ENCODE data around the gene HNRNPH1.

GRCh38 chr5:179618923-179619554, 4.4 kb downstream of the HNRNPH1 start:
- TF ChIP-seq CTCF (IDR thresholded peaks at IDR 0.05) (no peak), POLR2A (IDR thresholded peaks at IDR 0.05) (no peak)
